Stimulated activated CD8-positive, alpha-beta memory T cell treated with anti-CD3 and anti-CD28 coated beads, Interleukin-12 subunit alpha, Interleukin-12 subunit beta, amount 100 ng/mL, for 4 hours (primary cell): ENCODE data around the gene EFCAB6.

Experiments
- DNase-seq: peaks from one replicate; pipeline ENCODE4 v3.0.0-alpha.2; 2020; ENCODE audit warnings: low read depth

EFCAB6 gene

DNA sequence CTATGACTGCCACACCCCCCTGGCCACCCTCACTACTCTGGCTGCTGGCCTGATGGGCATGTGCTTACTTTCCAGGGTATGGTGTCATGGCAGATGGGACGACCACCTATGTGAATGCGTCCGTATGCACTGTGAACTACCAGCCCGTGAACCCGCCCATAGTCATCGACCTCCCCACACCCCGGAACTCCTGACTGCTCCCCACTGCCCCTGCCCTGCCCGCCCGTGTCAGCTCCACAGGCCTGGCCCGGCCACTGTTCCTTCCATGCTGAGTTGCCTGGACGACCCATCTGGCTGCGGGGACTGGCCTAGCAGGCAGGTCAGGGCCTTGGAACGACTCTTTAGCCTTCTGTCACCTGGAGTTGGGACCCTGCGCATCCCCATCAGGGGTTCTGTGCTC is 306.7 kb downstream of the EFCAB6 start:
- DNase-seq: no peak

DNA sequence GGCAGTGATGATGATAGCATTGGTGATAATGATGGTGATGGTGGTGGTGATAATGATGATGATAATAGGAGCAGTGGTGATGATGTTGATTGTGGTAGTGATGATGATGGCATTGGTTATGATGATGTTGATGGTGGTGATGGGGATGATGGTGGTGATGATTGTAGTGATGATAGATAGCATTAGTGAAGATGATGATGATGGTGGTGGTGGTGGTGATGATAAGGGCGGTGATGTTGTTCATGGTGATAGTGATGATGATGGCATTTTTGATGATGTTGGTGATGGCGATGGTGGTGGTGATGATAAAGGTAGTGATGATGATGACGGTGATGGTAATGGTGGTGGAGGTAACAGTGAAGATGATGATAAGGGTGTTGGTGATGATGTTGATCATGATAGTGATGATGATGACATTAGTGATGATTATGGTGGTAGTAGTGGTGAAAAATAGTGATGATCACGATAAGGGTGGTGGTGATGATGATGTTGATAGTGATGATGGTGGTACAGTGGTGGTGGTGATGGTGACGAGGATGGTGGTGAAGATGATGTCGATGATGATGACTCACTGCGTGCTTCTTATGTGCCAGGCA is 307.3 kb downstream of the EFCAB6 start:
- no peak for DNase-seq

DNA sequence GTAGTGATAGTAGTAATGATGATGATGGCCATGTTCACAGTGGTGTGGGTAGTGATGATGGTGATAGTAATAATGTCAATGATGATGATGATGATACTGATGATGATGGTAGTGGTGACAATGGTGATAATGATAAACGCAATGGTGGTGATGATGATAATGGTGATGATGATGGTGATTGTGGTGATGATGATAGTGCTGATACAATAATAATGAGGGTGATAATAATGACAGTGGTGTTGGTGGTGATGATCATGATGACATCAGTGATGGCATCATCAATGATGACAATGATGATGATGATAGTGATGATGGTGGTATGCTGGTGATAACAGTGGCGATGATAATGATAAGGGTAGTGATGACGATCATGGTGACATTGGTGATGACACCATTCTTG is 308.0 kb downstream of the EFCAB6 start:
- DNase-seq: no peak

DNA sequence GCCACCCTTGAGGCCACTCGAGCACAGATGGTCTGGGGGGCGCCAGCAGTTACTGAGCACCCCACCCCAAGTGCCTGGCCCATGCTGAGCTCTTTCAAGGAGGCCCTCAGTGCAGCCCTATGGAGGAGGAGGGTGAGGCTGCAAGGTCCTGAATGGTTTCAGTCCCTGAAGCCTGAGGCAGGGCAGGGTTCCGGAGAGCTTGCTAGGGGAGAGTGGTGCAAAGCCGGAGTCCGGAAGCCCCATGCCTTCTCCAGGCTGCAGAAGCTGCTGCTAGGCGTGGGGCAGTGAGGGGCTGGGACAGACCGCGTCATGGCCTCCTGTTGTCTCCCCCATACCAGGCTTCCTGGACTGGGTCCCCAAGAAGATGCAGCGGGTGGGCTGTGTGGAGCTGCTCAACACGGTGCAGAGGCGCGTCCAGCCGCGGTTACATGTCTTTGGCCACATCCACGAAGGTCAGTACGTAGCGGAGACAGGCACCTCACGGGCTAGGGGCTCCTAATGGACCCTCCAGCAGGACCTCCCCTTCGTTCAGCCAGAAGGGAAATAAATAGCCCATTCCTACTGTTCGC is 309.7 kb downstream of the EFCAB6 start:
- DNase-seq: no peak

DNA sequence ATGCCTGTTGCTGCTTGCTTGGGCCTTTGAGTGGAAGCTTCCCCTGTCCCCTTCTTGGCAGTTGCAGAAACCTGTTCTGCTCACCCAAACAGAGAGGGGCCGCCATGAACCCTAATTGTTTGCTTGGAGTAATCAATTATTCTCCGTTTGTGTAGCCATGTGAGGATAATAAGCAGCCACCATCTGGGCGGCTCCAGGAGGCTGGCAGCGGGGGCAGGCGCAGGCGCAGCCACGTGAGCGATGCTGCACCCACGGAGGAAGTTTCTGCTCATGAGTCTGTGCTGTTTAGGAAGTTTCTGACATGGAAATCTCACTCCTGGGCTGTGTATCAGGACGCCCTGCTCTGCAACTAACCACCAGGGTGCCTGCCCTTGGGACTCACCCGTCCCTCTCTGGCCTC is 310.2 kb downstream of the EFCAB6 start:
- DNase-seq: no peak

DNA sequence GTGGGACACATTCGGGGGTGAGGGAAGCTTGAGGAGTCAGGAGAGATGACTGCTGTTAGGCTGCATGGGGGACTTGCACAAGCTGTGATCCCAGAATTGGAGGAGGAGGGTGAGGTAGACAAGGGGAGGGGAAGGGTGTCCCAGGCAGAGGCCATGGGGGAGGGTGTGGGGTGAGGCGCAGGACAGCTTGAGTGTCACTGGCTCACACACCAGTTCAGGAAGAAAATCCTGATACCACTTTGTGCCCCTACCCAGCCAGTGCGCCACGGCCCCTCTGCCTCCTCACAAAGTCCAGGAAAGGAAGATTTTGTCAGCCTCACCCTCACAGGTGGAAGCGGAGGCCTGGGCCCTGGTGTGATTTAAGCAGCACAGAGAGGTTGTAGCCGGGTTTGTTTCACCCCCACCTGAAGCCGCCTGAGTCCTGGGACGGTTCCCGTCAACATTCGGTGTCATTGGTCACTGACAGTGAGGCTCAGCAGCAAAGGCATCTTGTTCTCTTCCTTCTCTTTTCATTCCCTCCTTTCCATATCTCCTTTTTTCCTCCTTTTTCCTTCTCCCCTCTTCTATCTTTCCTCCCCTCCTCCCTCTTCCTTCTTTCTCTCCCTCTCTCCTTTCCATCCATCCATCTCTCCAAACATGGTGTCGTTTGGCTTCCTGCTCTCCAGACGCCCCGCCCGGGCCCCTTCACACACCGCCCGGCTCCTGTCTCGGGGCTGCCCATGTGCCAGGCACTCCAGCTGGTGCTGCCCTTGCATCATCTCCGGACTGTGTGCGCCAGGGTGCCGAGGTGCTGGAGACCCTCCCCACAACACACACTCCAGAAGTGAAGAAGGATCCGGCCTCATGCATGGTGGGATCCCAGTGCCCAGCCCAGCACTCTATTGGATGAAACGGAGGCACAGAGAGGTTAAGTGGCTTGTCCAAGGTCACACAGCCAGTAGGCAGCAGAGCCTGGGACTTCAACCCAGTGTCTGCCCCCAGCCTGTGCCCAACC is 311.0 kb downstream of the EFCAB6 start:
- no peak for DNase-seq

DNA sequence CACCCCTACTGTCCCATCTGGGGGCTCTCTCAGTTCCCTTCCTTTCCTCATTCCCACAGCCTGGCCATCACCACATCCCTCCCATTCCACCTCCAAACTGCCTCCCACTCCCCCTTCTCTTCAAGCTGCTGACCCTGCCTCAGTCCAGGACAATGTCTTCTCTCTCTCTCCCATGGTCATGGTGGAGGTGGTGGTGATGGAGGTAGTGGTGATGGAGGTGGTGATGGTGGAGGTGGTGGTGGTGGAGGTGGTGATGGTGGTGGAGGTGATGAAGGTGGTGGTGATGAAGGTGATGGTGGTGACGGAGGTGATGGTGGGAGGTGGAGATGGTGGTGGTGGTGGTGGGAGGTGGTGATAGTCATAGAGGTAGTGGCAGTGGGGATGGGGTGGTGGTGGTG is 313.2 kb downstream of the EFCAB6 start:
- DNase-seq: no peak

DNA sequence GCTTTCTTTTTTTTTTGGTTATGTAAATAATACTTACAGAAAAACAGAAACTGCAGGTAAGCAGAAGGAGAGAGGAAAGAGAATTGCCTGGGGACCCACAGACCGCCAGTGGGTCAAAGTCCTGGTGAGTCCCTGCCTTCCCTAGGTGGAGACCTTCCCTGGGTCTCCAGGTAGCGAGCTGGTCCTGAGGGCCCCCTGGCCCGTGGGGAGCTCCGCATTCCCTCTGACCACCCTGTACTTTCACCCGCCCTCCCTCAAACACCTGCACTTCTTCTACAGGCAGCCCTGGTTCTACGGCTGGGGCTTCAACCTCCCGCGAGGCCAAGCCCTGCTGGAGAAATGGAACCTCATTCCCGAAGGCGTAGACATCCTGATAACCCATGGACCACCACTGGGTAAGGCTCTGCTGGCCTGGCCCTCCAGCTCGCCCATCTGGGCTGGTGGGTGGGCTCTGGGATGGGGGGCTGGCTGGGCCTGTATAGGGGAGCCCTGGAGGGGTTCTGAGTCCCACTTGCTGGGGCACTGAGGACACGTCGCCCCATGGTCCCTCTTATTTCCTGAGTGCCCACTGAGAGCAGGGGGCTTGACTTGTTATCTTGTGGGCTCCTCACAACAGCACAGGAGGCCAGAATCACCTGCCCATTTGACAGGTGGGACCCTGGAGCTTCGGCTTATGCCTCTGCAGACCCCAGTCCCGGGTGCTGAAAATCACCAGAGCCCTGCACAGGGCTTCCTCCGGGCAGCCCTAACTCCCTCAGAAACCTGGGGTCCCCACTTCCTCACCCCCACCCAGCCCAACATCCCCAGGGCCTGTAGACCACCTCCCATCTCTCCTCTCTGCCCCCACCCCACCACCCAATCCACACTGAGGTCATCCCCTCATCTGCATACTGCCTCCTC is 313.9 kb downstream of the EFCAB6 start:
- no peak for DNase-seq

DNA sequence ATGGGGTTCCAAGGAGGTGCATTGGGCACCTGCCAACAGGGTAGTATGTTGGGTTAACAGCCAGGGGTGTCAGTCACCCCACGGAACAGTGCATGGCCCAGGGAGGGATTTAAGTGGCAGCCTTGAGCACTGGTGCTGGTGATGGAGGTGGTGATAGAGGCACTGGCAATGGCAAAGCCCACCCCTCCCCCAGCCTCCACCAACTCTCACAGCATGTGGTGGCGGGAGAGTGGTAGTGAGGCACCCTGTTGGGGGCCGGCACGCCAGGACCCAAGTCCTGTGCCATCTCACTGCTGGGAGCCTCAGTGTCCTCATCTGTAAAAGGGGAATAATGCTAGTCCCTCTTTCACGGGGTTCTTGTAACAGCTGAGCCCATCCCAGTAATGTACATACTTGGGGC is 318.8 kb downstream of the EFCAB6 start:
- DNase-seq: no peak

DNA sequence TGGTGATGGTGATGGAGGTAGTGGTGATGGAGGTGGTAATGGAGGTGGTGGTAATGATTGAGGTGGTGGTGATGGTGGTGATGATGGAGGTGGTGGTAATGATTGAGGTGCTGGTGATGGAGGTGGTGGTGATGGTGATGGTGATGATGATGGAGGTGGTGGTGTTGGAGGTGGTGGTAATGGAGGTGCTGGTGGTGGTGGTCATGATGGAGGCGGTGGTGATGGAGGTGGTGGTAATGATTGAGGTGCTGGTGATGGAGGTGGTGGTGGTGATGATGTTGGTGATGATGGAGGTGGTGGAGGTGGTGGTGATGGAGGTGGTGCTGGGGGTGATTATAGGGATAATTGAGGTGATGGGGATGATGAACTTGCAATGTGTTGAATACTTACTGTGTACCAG is 320.4 kb downstream of the EFCAB6 start:
- no peak for DNase-seq

DNA sequence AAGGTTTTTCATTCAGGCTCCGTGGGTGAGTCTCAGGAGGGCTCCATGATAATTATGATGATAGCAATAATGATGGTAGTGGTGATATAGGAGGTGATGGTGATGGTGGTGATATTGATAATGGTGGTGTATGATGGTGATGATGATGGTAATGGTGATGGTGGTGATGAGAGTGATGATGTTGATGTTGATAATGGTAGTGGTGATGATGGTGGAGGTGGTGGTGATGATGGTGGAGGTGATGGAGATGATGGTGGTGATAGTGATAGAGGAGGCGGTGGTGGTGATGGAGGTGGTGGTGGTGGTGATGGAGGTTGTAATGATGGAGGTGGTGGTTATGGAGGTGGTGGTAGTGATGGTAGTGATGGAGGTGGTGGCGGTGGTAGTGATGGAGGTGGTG is 320.9 kb downstream of the EFCAB6 start:
- no peak for DNase-seq

DNA sequence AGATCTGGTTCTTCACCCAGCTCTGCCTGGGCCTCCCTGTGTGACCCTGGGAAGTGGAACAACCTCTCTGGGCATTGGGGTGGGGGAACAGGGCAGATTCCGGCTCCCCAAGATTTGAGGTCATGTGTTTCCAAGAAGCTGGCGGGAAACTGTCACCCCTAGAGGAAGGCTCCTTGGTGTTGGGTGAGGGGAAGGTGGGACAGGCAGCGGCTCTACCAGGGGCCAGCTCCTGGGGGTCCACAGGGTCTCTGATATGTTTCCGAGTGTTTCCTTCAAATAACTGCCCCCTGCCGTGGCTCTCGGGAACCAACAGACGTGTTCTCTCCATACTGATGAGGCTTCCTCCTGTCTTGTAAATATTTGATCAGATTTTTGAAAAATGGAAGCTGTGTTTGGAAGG is 321.8 kb downstream of the EFCAB6 start:
- DNase-seq: no peak

DNA sequence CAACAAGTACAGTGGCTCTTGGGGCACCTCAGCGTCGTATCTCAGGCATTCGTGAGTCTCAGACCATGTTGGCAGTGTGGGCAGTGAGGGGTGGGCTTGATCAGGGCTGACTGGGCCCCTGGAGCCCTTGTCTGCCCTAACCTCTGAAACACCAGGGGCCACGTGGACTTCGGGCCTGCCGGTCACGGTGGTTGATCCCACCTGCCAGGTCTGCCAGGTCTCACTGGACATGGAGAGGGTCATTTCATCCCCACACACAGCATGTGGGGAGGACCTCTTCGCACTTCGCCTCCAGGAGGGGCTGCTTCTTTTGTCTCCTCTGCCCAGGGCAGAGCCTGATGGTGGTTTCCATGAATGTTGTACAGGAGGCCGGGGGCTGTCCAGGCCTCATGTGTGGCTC is 323.2 kb downstream of the EFCAB6 start:
- no peak for DNase-seq

DNA sequence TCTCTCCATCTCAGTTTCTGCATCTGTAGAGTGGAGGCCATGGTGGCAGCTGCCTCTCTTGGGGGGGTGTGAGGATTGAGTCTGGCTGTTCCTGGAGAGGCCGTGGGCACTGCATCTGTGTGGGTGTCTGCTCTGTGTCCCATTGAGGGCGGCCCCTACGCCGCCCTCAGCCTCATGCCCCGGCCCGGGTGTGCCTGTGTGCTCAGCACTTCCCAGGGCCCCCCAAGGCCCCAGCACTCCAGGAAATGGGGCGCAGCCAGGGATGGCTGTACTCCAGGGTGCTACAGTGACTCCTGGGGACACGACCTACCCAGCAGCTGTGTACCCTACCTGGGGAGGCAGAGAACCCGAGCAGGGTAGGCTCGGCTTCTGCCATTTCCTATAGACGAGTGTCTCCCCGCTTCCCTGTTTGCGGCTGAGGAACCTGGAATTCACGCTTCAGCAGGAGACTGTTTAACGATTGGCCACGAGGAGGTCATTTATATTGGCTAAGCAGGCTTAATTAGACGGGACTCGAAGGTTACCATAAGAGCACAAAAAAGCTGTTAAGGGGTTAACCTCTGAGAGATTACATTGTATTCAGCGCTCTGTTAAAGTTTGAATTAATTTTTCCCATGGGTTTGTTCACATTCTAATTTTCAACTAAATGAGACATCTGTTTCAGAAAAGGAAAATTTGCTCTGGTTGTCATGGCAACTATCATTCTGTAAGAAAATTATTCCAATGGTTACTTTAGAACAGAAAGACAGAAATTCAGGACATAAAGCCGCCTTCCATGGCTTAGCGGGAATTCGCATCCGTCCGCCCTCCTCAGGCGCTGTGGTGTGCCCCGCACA is 323.9 kb downstream of the EFCAB6 start:
- DNase-seq: no peak

DNA sequence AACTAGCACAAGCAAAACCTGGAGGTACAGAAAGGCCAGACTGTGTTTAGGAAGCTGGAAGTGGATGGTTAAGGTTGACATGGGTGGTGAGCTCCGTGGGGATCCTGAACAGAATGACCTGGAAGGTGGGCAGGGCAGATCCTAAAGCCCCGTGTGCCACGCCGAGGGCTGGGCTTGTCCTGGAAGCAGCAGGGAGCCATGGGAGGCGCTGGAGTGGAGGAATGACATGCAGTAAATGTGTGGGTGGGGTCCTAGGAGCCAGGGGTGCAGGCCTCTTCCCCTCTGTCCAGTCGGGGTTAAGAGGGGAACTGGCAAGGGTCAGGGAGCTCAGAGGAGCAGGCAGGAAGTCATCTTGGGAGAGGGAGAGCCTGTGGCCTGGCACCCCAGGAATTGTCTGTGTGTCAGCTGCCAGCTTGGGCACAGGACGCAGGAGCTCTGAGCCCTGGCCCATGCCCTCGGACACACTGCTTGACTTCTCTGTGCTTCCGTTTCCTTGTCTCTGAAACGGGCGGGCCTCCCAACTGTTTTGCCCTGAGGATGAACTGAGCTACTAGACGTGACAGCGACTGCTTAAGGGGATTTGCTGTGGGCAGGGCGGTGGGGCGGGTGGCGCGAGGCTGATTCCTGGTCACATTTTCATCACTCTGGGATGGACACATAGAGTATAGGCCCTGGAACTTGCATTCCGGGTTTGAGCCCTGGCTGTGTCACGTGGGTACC is 324.6 kb downstream of the EFCAB6 start:
- no peak for DNase-seq

DNA sequence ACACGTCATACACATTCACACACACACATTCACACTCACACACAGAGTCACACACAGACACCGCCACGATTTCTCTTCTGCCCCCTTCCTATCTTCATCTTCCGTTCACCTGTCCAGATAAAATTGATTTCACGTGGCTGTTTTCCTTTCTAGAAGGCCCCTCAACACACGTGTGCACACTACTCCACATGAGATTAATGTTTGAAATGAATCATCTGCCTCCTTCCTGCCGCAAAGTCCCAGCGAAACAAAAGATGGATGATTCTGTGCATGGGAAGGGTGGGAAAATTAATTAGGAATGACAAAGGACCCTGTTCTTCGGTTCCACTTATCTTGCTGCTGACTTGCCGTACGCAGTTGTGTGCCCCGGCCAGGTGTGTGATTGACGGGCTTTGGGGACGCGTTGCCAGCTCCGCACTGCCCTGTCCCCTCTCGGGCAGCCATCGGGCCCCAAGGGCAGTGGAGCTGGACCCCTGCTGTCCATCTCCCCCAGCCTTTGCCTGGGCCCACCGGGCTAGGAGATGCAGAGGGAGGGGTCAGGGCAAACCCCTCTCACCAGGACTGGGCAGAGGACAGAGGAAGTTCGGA is 326.5 kb downstream of the EFCAB6 start:
- DNase-seq: no peak

DNA sequence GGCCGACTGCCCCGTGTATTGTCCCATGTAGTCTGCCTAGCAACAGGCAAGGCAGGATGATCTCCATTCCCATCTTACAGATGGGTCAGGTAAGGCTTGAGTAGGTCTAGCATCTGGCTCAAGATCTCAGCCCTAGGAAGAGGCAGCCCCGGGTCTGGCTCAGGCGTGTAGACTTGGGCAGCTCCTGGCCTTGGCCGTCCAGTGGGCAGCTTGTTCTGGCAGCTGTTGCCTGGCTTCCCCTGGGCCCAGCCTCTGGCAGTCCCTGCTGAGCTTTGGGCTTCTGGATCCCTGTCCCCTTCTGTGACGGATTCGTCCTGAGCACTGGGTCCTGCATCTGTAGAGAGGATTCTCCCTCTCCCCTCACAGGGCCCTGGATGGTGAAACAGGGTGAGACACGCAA is 327.9 kb downstream of the EFCAB6 start:
- no peak for DNase-seq

DNA sequence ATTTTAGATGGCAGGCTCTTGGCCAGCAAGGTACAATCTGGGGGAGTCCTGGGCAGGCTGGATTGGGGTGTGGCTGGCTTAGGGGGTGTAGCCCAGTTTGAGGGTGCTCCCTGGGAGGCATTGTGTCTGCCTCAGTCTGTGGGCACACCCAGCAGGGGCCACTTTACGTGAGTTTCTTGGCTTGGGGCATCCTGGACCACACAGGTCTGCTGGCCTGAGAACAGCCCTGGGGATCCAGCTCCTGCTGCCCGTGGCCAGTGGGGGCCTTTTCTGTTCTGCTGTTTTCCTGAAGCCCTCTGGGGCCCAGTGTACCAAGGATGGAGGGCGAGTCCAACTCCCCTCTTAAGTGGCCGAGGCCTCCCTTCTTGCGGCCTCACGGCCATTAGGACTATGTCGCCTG is 328.4 kb downstream of the EFCAB6 start:
- no peak for DNase-seq

DNA sequence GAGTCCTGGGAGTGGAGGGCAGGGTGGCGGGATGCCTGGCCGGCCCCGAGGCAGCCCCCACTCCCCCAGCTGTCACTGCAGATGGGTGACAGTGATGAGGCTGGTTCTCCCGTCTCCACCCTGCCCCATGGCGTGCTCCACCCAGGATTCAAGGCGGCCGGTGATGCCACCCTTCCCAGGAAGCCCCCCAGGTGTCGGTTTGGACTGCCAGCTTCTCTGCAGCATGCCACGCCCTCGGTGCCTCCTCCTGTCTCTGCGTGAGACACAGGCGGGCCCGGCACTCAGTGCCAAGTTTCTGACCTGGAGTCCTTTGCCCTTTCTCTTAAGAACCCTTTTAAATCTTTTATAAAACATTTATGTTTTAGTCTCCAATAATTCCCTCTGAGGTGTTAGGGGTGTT is 328.8 kb downstream of the EFCAB6 start:
- no peak for DNase-seq

DNA sequence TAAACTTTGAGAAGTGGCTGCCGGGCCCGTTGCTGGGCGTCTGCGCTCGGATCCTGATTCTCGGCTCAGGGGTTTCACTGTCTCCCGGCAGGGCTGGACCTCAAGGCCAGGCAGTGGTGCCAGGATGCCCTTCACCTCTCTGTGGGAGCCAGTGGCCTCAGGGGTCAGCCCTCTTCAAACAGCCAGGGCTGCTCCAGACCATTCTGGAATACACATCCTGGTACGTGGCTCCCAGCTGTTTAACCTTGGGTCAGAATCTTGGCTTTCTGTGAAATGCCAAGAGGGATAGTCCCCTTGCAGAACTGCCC is 329.8 kb downstream of the EFCAB6 start:
- no peak for DNase-seq
